ENCODE data around the gene SIRT1. TPM values are rescaled to one million over a fixed set of nuclear protein-coding genes. Genes with fewer than 3 reads are reported as not detected.

The SIRT1 gene
- total and polyA plus RNA-seq, 9 of the 15 experiments (the other 6 are each of a cell fraction or from before 2014, with no cell fraction given): 7.8 to 25.8 (median 19.1) TPM

GRCh38 chr10:67837541-67838314 lies 46.7 kb upstream of the SIRT1 start, which contains the start of gene DNAJC12 (continued):
- 0 out of 2 replicates have a peak, but pooled peaks have one; percentile 16 for TF ChIP-seq ZBTB40 (IDR thresholded peaks at IDR 0.05)
- TF ChIP-seq ZBTB40 (CRISPR knock-in tag; IDR thresholded peaks at IDR 0.05): no peak
- TF ChIP-seq TRIM24 (IDR thresholded peaks at IDR 0.05): no peak
- TF ChIP-seq SIX5 (IDR thresholded peaks at IDR 0.05; ENCODE audit: borderline replicate concordance in 1 of 2, insufficient read depth in 1 of 2, low read depth in 1 of 2, low read length in 2 of 2): peak; percentile 54 to 70; a peak in 3 of 4 replicates
- peak; percentile 89 for TF ChIP-seq MYC (IDR thresholded peaks at IDR 0.05; ENCODE audit: low read depth, low read length)
- no peak for TF ChIP-seq MYC (CRISPR knock-in tag; IDR thresholded peaks at IDR 0.05; ENCODE audit: borderline replicate concordance, low read depth)
- TF ChIP-seq, protein P1, sequence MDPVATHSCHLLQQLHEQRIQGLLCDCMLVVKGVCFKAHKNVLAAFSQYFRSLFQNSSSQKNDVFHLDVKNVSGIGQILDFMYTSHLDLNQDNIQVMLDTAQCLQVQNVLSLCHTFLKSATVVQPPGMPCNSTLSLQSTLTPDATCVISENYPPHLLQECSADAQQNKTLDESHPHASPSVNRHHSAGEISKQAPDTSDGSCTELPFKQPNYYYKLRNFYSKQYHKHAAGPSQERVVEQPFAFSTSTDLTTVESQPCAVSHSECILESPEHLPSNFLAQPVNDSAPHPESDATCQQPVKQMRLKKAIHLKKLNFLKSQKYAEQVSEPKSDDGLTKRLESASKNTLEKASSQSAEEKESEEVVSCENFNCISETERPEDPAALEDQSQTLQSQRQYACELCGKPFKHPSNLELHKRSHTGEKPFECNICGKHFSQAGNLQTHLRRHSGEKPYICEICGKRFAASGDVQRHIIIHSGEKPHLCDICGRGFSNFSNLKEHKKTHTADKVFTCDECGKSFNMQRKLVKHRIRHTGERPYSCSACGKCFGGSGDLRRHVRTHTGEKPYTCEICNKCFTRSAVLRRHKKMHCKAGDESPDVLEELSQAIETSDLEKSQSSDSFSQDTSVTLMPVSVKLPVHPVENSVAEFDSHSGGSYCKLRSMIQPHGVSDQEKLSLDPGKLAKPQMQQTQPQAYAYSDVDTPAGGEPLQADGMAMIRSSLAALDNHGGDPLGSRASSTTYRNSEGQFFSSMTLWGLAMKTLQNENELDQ (CRISPR knock-in tag; IDR thresholded peaks at IDR 0.05; ENCODE audit: borderline replicate concordance): no peak
- TF ChIP-seq ZFP30 (CRISPR knock-in tag; IDR thresholded peaks at IDR 0.05; ENCODE audit: borderline replicate concordance): no peak
- TF ChIP-seq, protein P2, sequence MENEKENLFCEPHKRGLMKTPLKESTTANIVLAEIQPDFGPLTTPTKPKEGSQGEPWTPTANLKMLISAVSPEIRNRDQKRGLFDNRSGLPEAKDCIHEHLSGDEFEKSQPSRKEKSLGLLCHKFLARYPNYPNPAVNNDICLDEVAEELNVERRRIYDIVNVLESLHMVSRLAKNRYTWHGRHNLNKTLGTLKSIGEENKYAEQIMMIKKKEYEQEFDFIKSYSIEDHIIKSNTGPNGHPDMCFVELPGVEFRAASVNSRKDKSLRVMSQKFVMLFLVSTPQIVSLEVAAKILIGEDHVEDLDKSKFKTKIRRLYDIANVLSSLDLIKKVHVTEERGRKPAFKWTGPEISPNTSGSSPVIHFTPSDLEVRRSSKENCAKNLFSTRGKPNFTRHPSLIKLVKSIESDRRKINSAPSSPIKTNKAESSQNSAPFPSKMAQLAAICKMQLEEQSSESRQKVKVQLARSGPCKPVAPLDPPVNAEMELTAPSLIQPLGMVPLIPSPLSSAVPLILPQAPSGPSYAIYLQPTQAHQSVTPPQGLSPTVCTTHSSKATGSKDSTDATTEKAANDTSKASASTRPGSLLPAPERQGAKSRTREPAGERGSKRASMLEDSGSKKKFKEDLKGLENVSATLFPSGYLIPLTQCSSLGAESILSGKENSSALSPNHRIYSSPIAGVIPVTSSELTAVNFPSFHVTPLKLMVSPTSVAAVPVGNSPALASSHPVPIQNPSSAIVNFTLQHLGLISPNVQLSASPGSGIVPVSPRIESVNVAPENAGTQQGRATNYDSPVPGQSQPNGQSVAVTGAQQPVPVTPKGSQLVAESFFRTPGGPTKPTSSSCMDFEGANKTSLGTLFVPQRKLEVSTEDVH (IDR thresholded peaks at IDR 0.05; ENCODE audit: low read depth, partially characterized antibody): no peak
- TF ChIP-seq TAF7 (tag; IDR thresholded peaks at IDR 0.05): no peak
- no peak for TF ChIP-seq ETV1 (tag; conservative IDR thresholded peaks at IDR 0.05; ENCODE audit: low read depth)
- 0 out of 2 replicates have a peak, but pooled peaks have one; percentile 23 for TF ChIP-seq DPF2 (IDR thresholded peaks at IDR 0.05)
- TF ChIP-seq MAFK (IDR thresholded peaks at IDR 0.05; ENCODE audit: low read length): peak; percentile 23; the same call in 1 of the 2 replicates

All from K562 (cell line).